Activated naive CD4-positive, alpha-beta T cell treated with anti-CD3 and anti-CD28 coated beads, Interleukin-2, amount 10 ng/mL, durations not matched to agents 7 days and 5 days (primary cell): Measurements from ENCODE around the gene PLXNA4.

Experiments
- CTCF ChIA-PET: fragments of 350-600 bp; sonication (Branson Sonifier 250); formaldehyde crosslinking; loops from one replicate; lab custom pipeline; 2021; ENCODE audit warnings: antibody characterized with exemption; lab: Charles Lee
- DNase-seq: peaks from one replicate; pipeline ENCODE4 v3.0.0-alpha.2; 2020
- H3K27ac Mint-ChIP-seq: one replicate; pipeline ENCODE4 v1.8.0; 2021; ENCODE audit warnings: mild to moderate bottlenecking, moderate library complexity, mixed read lengths
- H3K27me3 Mint-ChIP-seq: one replicate; pipeline ENCODE4 v1.8.0; 2021; ENCODE audit warnings: mild to moderate bottlenecking, mixed read lengths
- H3K36me3 Mint-ChIP-seq: one replicate; pipeline ENCODE4 v1.8.0; 2021; ENCODE audit warnings: mixed read lengths
- H3K4me1 Mint-ChIP-seq: one replicate; pipeline ENCODE4 v1.8.0; 2021; ENCODE audit warnings: mixed read lengths
- H3K4me3 Mint-ChIP-seq: one replicate; pipeline ENCODE4 v1.8.0; 2021; ENCODE audit warnings: mild to moderate bottlenecking, moderate library complexity, mixed read lengths
- H3K9me3 Mint-ChIP-seq: one replicate; pipeline ENCODE4 v1.8.0; 2021; ENCODE audit warnings: mixed read lengths

PLXNA4 gene

GRCh38 chr7:132239422-132239994 lies 336.8 kb downstream of the PLXNA4 start:
- no peak overlapping the region for H3K27ac Mint-ChIP-seq
- DNase-seq = no peak
- H3K4me1 Mint-ChIP-seq = no peaks in the 10 kb centered on the region
- no peak overlapping the region for H3K4me3 Mint-ChIP-seq
- H3K9me3 Mint-ChIP-seq = no peaks in the 10 kb centered on the region
- CTCF ChIA-PET = no interaction called here
- H3K36me3 Mint-ChIP-seq = no peaks in the 10 kb centered on the region
- no peaks in the 10 kb centered on the region for H3K27me3 Mint-ChIP-seq

- Mint-ChIP-seq H3K27me3 (peaks cover 8% of the 10 kb centered on the region), H3K4me3 (no peak overlapping the region), H3K4me1 (no peaks in the 10 kb centered on the region), H3K36me3 (no peaks in the 10 kb centered on the region), H3K9me3 (no peaks in the 10 kb centered on the region), H3K27ac (no peak overlapping the region)
- CTCF ChIA-PET = no interaction called here
- DNase-seq = no peak
Observed at GRCh38 chr7:132234711-132235110, 341.6 kb downstream of the PLXNA4 start.

- H3K27ac Mint-ChIP-seq = no peak overlapping the region
- CTCF ChIA-PET = no interaction called here
- DNase-seq = no peak
- H3K9me3 Mint-ChIP-seq = no peaks in the 10 kb centered on the region
- no peaks in the 10 kb centered on the region for H3K4me1 Mint-ChIP-seq
- peaks cover 10% of the 10 kb centered on the region for H3K27me3 Mint-ChIP-seq
- no peaks in the 10 kb centered on the region for H3K36me3 Mint-ChIP-seq
- H3K4me3 Mint-ChIP-seq = no peak overlapping the region
Observed at GRCh38 chr7:132232406-132232805, 343.9 kb downstream of the PLXNA4 start.

GRCh38 chr7:132230462-132230861 lies 345.8 kb downstream of the PLXNA4 start:
- H3K36me3 Mint-ChIP-seq = no peaks in the 10 kb centered on the region
- CTCF ChIA-PET = no interaction called here
- H3K4me3 Mint-ChIP-seq = no peak overlapping the region
- no peaks in the 10 kb centered on the region for H3K9me3 Mint-ChIP-seq
- no peaks in the 10 kb centered on the region for H3K4me1 Mint-ChIP-seq
- no peak overlapping the region for H3K27ac Mint-ChIP-seq
- DNase-seq = no peak
- H3K27me3 Mint-ChIP-seq = peaks cover 10% of the 10 kb centered on the region

GRCh38 chr7:132228240-132228639 lies 348.0 kb downstream of the PLXNA4 start:
- H3K27me3 Mint-ChIP-seq = peaks cover 10% of the 10 kb centered on the region
- H3K9me3 Mint-ChIP-seq = no peaks in the 10 kb centered on the region
- no peaks in the 10 kb centered on the region for H3K4me1 Mint-ChIP-seq
- no peak overlapping the region for H3K27ac Mint-ChIP-seq
- H3K36me3 Mint-ChIP-seq = peaks cover 3% of the 10 kb centered on the region
- CTCF ChIA-PET = no interaction called here
- no peak overlapping the region for H3K4me3 Mint-ChIP-seq
- DNase-seq = no peak

GRCh38 chr7:132226957-132227290 lies 349.3 kb downstream of the PLXNA4 start:
- Mint-ChIP-seq H3K27me3 (peaks cover 3% of the 10 kb centered on the region), H3K27ac (no peak overlapping the region), H3K4me3 (no peak overlapping the region), H3K9me3 (no peaks in the 10 kb centered on the region), H3K4me1 (no peaks in the 10 kb centered on the region), H3K36me3 (peaks cover 3% of the 10 kb centered on the region)
- DNase-seq = no peak
- CTCF ChIA-PET = no interaction called here

- peaks cover 3% of the 10 kb centered on the region for H3K27me3 Mint-ChIP-seq
- CTCF ChIA-PET = no interaction called here
- no peaks in the 10 kb centered on the region for H3K9me3 Mint-ChIP-seq
- no peak overlapping the region for H3K27ac Mint-ChIP-seq
- no peaks in the 10 kb centered on the region for H3K4me1 Mint-ChIP-seq
- H3K4me3 Mint-ChIP-seq = no peak overlapping the region
- peaks cover 8% of the 10 kb centered on the region for H3K36me3 Mint-ChIP-seq
- no peak for DNase-seq
Observed at GRCh38 chr7:132226046-132226956, 350.0 kb downstream of the PLXNA4 start.

GRCh38 chr7:132225216-132226030 lies 350.8 kb downstream of the PLXNA4 start:
- no peak overlapping the region for H3K27ac Mint-ChIP-seq
- no peak for DNase-seq
- peaks cover 3% of the 10 kb centered on the region for H3K27me3 Mint-ChIP-seq
- H3K4me1 Mint-ChIP-seq = no peaks in the 10 kb centered on the region
- H3K4me3 Mint-ChIP-seq = no peak overlapping the region
- no peaks in the 10 kb centered on the region for H3K9me3 Mint-ChIP-seq
- peaks cover 8% of the 10 kb centered on the region for H3K36me3 Mint-ChIP-seq
- CTCF ChIA-PET = no interaction called here

GRCh38 chr7:132221356-132221755 lies 354.9 kb downstream of the PLXNA4 start:
- Mint-ChIP-seq H3K27ac (no peak overlapping the region), H3K27me3 (no peaks in the 10 kb centered on the region), H3K4me1 (no peaks in the 10 kb centered on the region), H3K4me3 (no peak overlapping the region), H3K9me3 (no peaks in the 10 kb centered on the region), H3K36me3 (peaks cover 8% of the 10 kb centered on the region)
- DNase-seq = no peak
- CTCF ChIA-PET = no interaction called here

- DNase-seq = no peak
- Mint-ChIP-seq H3K27me3 (no peaks in the 10 kb centered on the region), H3K4me1 (no peaks in the 10 kb centered on the region), H3K27ac (no peak overlapping the region), H3K9me3 (no peaks in the 10 kb centered on the region), H3K4me3 (no peak overlapping the region), H3K36me3 (peaks cover 8% of the 10 kb centered on the region)
- CTCF ChIA-PET = no interaction called here
Observed at GRCh38 chr7:132220060-132220459, 356.2 kb downstream of the PLXNA4 start.

- no peak overlapping the region for H3K27ac Mint-ChIP-seq
Observed at GRCh38 chr7:132218876-132219275, 357.4 kb downstream of the PLXNA4 start.

GRCh38 chr7:132216847-132217525 lies 359.3 kb downstream of the PLXNA4 start:
- no peak overlapping the region for H3K4me3 Mint-ChIP-seq
- H3K4me1 Mint-ChIP-seq = no peaks in the 10 kb centered on the region
- H3K27ac Mint-ChIP-seq = no peak overlapping the region
- H3K36me3 Mint-ChIP-seq = peaks cover 5% of the 10 kb centered on the region
- no peaks in the 10 kb centered on the region for H3K27me3 Mint-ChIP-seq
- CTCF ChIA-PET = no interaction called here
- no peaks in the 10 kb centered on the region for H3K9me3 Mint-ChIP-seq
- no peak for DNase-seq

More at GRCh38 chr7:132218876-132219275, 357.4 kb downstream of the PLXNA4 start:
- no peak for DNase-seq
- no peaks in the 10 kb centered on the region for H3K27me3 Mint-ChIP-seq
- H3K9me3 Mint-ChIP-seq = no peaks in the 10 kb centered on the region
- H3K4me1 Mint-ChIP-seq = no peaks in the 10 kb centered on the region
- no peak overlapping the region for H3K4me3 Mint-ChIP-seq
- peaks cover 8% of the 10 kb centered on the region for H3K36me3 Mint-ChIP-seq
- CTCF ChIA-PET = no interaction called here

GRCh38 chr7:132214452-132214851 lies 361.8 kb downstream of the PLXNA4 start:
- Mint-ChIP-seq H3K4me1 (no peaks in the 10 kb centered on the region), H3K36me3 (peaks cover 2% of the 10 kb centered on the region), H3K27ac (no peak overlapping the region), H3K4me3 (no peak overlapping the region), H3K9me3 (no peaks in the 10 kb centered on the region), H3K27me3 (no peaks in the 10 kb centered on the region)
- CTCF ChIA-PET = no interaction called here
- no peak for DNase-seq

GRCh38 chr7:132213583-132213982 lies 362.7 kb downstream of the PLXNA4 start:
- Mint-ChIP-seq H3K4me1 (no peaks in the 10 kb centered on the region), H3K27me3 (no peaks in the 10 kb centered on the region), H3K4me3 (no peak overlapping the region), H3K27ac (no peak overlapping the region), H3K36me3 (peaks cover 2% of the 10 kb centered on the region), H3K9me3 (no peaks in the 10 kb centered on the region)
- no peak for DNase-seq
- CTCF ChIA-PET = no interaction called here
